T-helper 1 cell treated with Interleukin-12 subunit alpha and Interleukin-12 subunit beta and Interleukin-4 antibody, amounts not matched to agents 30 μg/mL and 1 μg/mL, for 36 hours (primary cell): ENCODE data around the gene NOL4L.

Experiments used
- H3K27ac Mint-ChIP-seq: one replicate; pipeline ENCODE4 v1.8.0; 2021; ENCODE audit warnings: mild to moderate bottlenecking, mixed read lengths
- H3K27me3 Mint-ChIP-seq: one replicate; pipeline ENCODE4 v1.8.0; 2021; ENCODE audit warnings: low read depth, mixed read lengths
- H3K36me3 Mint-ChIP-seq: one replicate; pipeline ENCODE4 v1.8.0; 2021; ENCODE audit warnings: low read depth, mixed read lengths
- H3K4me1 Mint-ChIP-seq: one replicate; pipeline ENCODE4 v1.8.0; 2021; ENCODE audit warnings: low read depth, mixed read lengths
- H3K4me3 Mint-ChIP-seq: one replicate; pipeline ENCODE4 v1.8.0; 2021; ENCODE audit warnings: mild to moderate bottlenecking, moderate library complexity, mixed read lengths
- H3K9me3 Mint-ChIP-seq: one replicate; pipeline ENCODE4 v1.8.0; 2021; ENCODE audit warnings: mixed read lengths

The NOL4L gene

DNA sequence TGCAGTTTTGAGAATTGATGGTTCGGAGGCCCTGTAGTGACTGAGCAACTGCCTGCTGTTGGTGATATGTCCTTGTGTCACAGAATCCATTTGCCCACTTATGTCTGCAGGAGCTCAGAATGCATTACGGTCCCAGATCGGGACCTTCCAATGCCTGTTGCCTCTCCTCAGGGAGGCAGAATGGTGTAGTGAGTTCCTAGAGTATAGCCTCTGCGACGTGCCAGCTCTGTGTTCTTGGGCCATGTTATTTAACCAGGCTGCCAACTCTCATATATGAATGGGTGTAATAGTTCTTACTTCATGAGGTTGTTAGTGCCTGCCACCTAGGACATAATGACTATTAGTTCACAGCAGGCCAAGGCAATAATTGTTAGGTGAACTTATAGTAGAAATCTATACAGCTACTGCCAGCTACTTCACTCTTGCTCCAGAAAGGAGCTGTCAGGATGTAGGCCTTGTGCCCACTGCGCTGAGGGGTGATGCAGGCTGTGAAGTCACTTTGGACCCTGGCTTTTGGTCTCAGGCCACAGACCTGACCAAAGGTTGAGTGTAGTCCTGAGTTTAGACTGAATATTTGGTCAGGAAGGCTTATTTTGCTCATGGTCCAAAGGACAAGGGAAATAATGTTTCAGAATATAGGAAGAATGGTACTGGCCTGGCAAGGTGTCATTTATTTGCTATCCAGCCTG, 144.9 kb downstream of the NOL4L start:
- Mint-ChIP-seq H3K4me1 (peaks cover 10% of the 10 kb centered on the region), H3K9me3 (no peaks in the 10 kb centered on the region), H3K27me3 (no peaks in the 10 kb centered on the region), H3K27ac (no peak overlapping the region), H3K36me3 (peaks cover 40% of the 10 kb centered on the region), H3K4me3 (no peak overlapping the region)

DNA sequence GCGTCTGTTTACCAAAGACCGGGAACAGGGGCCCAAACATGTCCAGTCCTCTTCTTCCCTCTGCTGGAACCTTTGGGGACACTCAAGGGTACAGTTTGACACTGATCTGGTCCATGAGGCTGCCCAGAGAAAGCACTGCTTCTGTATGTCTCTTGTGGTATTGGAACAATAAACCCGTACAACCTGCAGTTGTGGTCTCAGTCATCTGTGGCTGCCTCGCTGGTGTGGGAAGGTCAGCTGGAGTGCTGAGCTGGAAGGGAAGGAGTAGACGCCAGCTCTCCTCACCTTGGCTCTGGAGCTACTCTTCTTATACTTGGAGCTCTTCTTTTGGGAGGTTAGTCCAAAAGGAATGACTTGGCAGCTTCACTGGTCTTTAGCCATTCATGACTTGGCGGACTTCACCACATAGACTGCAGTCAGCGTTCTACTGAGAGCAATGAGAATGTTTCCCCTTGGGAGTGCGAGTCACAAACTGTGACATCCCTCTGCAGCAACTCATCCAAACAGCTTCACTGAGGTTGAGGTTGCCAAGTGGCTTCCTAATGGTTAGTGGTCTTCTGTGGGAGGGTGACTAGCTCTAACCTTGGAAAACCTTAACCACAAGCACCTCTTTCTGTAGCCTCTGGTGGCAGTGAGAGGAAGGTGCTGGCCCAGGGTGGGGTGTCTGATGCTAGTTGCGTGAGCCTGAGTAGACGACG, 145.9 kb downstream of the NOL4L start:
- H3K9me3 Mint-ChIP-seq = no peaks in the 10 kb centered on the region
- H3K36me3 Mint-ChIP-seq = peaks cover 44% of the 10 kb centered on the region
- no peak overlapping the region for H3K27ac Mint-ChIP-seq
- no peaks in the 10 kb centered on the region for H3K27me3 Mint-ChIP-seq
- peaks cover 10% of the 10 kb centered on the region for H3K4me1 Mint-ChIP-seq
- no peak overlapping the region for H3K4me3 Mint-ChIP-seq

DNA sequence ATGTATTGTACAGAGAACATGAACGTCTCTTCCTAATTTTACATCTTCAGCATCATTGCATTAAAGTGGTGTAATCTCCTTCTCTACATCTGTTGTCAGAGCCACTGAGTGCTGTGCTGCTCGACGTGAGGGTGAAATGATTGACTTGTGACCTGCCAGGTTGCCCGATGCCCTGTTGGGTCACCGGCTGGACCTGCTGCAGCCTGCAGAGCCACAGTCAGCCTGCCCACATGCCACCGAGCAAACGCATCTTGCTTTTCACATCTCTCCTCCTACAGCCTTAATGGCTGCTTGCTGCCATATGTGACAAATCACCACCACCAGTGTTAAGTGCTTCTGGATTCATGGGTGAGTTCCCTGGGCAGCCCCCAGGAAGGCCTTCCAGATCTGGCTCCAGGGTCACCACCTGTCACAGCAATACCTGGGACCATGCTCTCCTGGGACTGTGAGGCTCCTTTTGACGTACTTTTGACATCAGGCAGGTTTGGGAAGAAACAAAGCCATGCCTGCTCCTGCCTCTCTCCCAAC, 146.7 kb downstream of the NOL4L start:
- Mint-ChIP-seq H3K4me1 (peaks cover 7% of the 10 kb centered on the region), H3K27ac (no peak overlapping the region)

DNA sequence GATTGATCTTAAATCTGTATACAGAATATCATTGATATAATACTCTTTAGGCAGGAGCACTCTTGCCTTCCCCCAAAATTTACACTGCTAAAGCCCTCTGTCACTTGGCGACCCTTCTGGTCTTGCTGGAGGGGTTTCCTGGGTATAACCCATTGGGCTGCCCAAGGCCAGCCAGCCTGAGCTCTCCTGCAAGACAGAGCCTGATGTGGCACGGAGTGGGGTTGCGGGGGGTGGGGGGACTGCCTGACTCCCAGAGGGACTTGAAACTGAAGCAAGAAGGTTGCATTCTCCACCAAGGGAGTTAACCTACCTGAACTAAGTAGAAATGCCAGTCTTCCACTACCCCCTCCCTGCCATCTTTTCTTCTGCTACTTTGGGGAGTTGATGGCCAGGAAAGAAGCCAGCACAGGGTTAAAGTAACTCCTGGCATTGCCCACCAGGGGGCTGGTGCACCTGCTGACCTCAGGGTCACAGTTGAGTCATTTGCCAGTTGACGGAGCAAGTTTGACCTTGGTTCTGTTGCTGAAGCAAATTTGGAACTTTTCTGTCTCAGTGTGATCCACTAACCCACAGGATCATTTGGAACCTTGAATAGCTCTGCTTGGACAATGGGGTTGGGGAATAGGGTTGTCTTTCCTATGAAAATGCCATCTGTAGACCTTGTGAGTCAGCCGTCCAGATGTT, 147.6 kb downstream of the NOL4L start:
- H3K4me3 Mint-ChIP-seq = no peak overlapping the region
- H3K9me3 Mint-ChIP-seq = no peaks in the 10 kb centered on the region
- H3K27ac Mint-ChIP-seq = no peak overlapping the region
- peaks cover 54% of the 10 kb centered on the region for H3K36me3 Mint-ChIP-seq
- no peaks in the 10 kb centered on the region for H3K27me3 Mint-ChIP-seq
- peaks cover 4% of the 10 kb centered on the region for H3K4me1 Mint-ChIP-seq

More for the DNA sequence above, 146.7 kb downstream of the NOL4L start:
- Mint-ChIP-seq H3K36me3 (peaks cover 52% of the 10 kb centered on the region), H3K4me3 (no peak overlapping the region), H3K9me3 (no peaks in the 10 kb centered on the region), H3K27me3 (no peaks in the 10 kb centered on the region)

DNA sequence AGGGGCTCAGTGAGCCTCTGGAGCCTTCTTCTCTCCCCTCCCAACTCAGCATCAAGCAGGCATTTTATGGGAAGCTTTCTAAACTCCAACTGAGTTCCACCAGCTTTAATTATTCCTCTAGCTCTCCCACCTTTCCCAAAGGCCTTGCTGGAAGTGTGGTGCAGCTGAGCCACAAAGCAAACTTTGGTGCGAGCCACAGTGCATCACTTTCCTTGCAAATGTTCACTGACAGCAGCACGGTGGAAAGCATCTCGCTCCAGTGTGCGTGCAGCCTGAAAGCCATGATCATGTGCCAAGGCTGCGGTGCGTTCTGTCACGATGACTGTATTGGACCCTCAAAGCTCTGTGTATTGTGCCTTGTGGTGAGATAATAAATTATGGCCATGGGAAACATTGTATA, 148.2 kb downstream of the NOL4L start:
- no peak overlapping the region for H3K4me3 Mint-ChIP-seq
- H3K27me3 Mint-ChIP-seq = no peaks in the 10 kb centered on the region
- H3K9me3 Mint-ChIP-seq = no peaks in the 10 kb centered on the region
- peaks cover 4% of the 10 kb centered on the region for H3K4me1 Mint-ChIP-seq
- H3K36me3 Mint-ChIP-seq = peaks cover 56% of the 10 kb centered on the region
- H3K27ac Mint-ChIP-seq = no peak overlapping the region

DNA sequence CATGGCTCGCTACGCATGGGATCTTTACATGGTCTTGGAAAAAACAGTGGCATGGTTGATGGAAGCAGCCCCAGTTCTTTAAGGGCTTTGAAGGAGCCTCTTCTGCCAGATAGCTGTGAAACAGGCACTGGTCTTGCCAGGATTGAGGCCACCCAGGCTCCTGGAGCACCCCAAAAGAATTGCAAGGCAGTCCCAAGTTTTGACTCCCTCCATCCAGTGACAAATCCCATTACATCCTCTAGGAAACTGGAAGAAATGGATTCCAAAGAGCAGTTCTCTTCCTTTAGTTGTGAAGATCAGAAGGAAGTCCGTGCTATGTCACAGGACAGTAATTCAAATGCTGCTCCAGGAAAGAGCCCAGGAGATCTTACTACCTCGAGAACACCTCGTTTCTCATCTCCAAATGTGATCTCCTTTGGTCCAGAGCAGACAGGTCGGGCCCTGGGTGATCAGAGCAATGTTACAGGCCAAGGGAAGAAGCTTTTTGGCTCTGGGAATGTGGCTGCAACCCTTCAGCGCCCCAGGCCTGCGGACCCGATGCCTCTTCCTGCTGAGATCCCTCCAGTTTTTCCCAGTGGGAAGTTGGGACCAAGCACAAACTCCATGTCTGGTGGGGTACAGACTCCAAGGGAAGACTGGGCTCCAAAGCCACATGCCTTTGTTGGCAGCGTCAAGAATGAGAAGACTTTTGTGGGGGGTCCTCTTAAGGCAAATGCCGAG, 148.8 kb downstream of the NOL4L start:
- Mint-ChIP-seq H3K27me3 (no peaks in the 10 kb centered on the region), H3K36me3 (peaks cover 57% of the 10 kb centered on the region), H3K9me3 (no peaks in the 10 kb centered on the region), H3K4me3 (no peak overlapping the region), H3K27ac (no peak overlapping the region), H3K4me1 (peaks cover 4% of the 10 kb centered on the region)

DNA sequence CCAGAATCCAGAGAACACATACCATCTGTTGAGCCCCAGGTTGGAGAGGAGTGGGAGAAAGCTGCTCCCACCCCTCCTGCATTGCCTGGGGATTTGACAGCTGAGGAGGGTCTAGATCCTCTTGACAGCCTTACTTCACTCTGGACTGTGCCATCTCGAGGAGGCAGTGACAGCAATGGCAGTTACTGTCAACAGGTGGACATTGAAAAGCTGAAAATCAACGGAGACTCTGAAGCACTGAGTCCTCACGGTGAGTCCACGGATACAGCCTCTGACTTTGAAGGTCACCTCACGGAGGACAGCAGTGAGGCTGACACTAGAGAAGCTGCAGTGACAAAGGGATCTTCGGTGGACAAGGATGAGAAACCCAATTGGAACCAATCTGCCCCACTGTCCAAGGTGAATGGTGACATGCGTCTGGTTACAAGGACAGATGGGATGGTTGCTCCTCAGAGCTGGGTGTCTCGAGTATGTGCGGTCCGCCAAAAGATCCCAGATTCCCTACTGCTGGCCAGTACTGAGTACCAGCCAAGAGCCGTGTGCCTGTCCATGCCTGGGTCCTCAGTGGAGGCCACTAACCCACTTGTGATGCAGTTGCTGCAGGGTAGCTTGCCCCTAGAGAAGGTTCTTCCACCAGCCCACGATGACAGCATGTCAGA, 149.6 kb downstream of the NOL4L start:
- H3K36me3 Mint-ChIP-seq = peaks cover 54% of the 10 kb centered on the region
- H3K4me1 Mint-ChIP-seq = peaks cover under 1% of the 10 kb centered on the region
- no peaks in the 10 kb centered on the region for H3K27me3 Mint-ChIP-seq
- H3K9me3 Mint-ChIP-seq = no peaks in the 10 kb centered on the region
- H3K4me3 Mint-ChIP-seq = no peak overlapping the region
- no peak overlapping the region for H3K27ac Mint-ChIP-seq

DNA sequence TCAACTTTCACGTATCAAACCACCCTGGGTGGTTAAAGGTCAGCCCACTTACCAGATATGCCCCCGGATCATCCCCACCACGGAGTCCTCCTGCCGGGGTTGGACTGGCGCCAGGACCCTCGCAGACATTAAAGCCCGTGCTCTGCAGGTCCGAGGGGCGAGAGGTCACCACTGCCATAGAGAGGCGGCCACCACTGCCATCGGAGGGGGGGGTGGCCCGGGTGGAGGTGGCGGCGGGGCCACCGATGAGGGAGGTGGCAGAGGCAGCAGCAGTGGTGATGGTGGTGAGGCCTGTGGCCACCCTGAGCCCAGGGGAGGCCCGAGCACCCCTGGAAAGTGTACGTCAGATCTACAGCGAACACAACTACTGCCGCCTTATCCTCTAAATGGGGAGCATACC, 150.7 kb downstream of the NOL4L start:
- Mint-ChIP-seq H3K9me3 (no peaks in the 10 kb centered on the region), H3K4me3 (no peak overlapping the region), H3K36me3 (peaks cover 55% of the 10 kb centered on the region), H3K27me3 (no peaks in the 10 kb centered on the region), H3K4me1 (no peaks in the 10 kb centered on the region), H3K27ac (no peak overlapping the region)

DNA sequence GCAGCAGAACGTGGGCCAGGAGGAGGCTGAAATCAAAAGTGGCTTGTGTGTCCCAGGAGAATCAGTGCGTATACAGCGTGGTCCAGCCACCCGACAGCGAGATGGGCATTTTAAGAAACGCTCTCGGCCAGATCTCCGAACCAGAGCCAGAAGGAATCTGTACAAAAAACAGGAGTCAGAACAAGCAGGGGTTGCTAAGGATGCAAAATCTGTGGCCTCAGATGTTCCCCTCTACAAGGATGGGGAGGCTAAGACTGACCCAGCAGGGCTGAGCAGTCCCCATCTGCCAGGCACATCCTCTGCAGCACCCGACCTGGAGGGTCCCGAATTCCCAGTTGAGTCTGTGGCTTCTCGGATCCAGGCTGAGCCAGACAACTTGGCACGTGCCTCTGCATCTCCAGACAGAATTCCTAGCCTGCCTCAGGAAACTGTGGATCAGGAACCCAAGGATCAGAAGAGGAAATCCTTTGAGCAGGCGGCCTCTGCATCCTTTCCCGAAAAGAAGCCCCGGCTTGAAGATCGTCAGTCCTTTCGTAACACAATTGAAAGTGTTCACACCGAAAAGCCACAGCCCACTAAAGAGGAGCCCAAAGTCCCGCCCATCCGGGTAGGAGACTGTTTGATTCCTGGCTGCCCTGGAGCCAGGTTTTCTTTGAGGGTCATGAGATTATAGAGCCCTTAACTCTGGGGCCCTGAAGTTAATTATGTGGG, 151.7 kb downstream of the NOL4L start:
- peaks cover 54% of the 10 kb centered on the region for H3K36me3 Mint-ChIP-seq
- H3K27me3 Mint-ChIP-seq = no peaks in the 10 kb centered on the region
- no peak overlapping the region for H3K4me3 Mint-ChIP-seq
- H3K9me3 Mint-ChIP-seq = no peaks in the 10 kb centered on the region
- H3K4me1 Mint-ChIP-seq = no peaks in the 10 kb centered on the region
- H3K27ac Mint-ChIP-seq = no peak overlapping the region

DNA sequence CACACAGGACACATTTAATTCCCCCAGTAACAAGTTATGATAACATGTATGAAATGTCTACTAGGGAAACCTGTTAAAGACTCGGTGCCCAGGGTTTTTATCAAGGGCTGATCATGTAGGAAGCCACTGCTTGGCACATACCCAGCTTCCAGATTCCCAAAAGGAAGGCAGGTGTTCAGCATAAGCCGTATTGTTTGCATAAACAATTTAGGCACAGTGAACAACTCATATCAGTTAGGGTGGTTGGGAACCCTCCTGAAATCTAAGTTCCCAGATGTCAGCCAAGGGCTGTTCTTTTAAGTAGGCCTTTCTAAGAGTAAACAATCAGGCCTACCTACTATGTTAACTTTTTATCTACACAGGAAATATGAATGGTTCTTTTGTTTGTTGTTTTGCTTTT, 152.9 kb downstream of the NOL4L start:
- H3K27ac Mint-ChIP-seq = no peak overlapping the region
- H3K27me3 Mint-ChIP-seq = no peaks in the 10 kb centered on the region
- no peak overlapping the region for H3K4me3 Mint-ChIP-seq
- H3K36me3 Mint-ChIP-seq = peaks cover 60% of the 10 kb centered on the region
- H3K9me3 Mint-ChIP-seq = no peaks in the 10 kb centered on the region
- no peaks in the 10 kb centered on the region for H3K4me1 Mint-ChIP-seq

DNA sequence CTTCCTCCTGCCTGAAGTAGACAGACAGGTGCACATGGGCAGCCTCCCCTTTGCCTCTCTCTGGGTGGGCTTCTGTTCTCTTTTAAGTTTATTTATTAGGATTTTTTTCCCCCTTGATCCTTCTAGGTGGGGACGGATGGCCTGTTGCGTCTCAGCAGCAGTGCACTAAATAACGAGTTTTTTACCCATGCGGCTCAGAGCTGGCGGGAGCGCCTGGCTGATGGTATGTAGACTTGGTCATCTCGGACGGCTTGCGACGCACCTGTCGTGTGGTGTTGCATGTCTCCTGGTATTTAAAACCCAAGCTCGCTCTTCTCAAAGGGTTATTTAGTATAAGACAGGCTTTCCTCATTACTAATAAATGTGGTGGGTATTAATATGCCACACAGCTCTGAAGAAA, 153.7 kb downstream of the NOL4L start:
- H3K27me3 Mint-ChIP-seq = no peaks in the 10 kb centered on the region
- peaks cover 58% of the 10 kb centered on the region for H3K36me3 Mint-ChIP-seq
- H3K27ac Mint-ChIP-seq = no peak overlapping the region
- no peaks in the 10 kb centered on the region for H3K9me3 Mint-ChIP-seq
- H3K4me1 Mint-ChIP-seq = no peaks in the 10 kb centered on the region
- no peak overlapping the region for H3K4me3 Mint-ChIP-seq

DNA sequence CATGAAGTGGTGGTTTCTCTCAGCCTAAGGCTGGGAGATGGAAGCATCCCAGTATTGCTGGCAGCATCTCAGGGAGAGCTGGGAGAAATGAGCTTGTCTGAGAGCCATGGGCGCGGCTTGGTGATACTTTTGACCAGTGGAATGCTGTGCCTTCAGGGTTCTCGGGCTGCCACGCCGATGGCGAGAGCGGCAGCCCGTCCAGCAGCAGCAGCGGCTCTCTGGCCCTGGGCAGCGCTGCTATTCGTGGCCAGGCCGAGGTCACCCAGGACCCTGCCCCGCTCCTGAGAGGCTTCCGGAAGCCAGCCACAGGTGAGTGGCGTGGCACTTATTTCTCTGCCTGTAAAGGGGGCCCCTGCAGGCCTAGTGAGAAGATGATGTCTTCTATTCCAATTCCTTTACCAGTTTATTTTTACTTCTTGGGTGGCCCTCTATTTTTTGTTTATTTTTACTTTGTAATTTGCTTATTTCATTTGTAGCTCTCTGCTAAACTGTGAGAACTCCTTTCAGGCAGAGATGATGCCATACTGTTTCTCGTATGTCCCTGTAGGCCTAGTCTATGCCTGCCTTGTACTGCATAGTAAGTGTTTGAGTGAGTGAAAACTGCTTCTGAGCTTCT, 155.3 kb downstream of the NOL4L start:
- H3K36me3 Mint-ChIP-seq = peaks cover 58% of the 10 kb centered on the region
- no peaks in the 10 kb centered on the region for H3K27me3 Mint-ChIP-seq
- H3K27ac Mint-ChIP-seq = no peak overlapping the region

DNA sequence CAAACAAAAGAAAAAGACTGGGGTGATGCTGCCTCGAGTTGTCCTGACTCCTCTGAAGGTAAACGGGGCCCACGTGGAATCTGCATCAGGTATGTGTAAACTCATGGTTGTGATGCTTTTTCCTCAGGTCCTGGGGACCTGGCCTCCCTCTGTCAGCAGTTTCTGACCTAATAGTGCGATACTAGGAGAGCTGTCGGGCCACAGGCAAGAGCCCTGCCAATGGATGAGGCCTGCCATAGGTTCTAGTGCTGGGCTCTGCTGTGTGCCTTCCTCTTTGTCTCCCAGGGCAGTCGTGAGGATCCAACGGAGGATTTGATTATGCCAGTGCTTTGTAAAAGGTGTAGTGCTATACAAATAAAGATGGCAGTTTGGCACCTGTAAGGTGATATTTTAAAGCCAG, 155.8 kb downstream of the NOL4L start:
- Mint-ChIP-seq H3K27me3 (no peaks in the 10 kb centered on the region), H3K27ac (no peak overlapping the region), H3K9me3 (peaks cover 3% of the 10 kb centered on the region), H3K36me3 (peaks cover 55% of the 10 kb centered on the region), H3K4me1 (peaks cover 4% of the 10 kb centered on the region), H3K4me3 (no peak overlapping the region)

More for the DNA sequence above, 155.3 kb downstream of the NOL4L start:
- Mint-ChIP-seq H3K4me1 (peaks cover 3% of the 10 kb centered on the region), H3K9me3 (peaks cover 3% of the 10 kb centered on the region), H3K4me3 (no peak overlapping the region)
